GM21717 (cell line): ENCODE results near the gene CASKIN1.

ENCODE experiments used
- ATAC-seq: cut with Tn5 transposase; IDR thresholded peaks from one replicate; pipeline ENCODE4 v1.9.1; 2021; ENCODE audit warnings: mild to moderate bottlenecking, moderate library complexity; ENCODE audit not compliant: unreplicated experiment

The CASKIN1 gene

DNA sequence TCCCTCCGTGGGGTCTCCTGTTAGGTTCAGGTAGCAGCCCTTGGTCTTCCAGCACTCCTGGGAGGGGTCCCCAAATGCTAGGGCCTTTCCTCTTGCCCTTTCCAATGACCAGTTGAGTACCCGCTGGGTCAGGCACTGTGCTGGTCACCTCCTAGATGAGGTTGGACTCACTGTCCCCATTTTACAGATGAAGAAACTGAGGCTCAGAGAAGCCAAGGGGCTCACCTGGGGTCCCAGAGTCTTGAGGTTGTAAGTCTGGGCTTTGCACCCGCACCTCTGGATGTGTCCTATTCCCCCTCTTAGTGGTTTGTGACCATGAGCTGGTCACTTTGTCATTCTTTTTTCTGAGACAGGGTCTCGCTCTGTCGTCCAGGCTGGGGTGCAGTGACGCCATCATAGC lies 1.4 kb upstream of the CASKIN1 start:
- no peak for ATAC-seq

DNA sequence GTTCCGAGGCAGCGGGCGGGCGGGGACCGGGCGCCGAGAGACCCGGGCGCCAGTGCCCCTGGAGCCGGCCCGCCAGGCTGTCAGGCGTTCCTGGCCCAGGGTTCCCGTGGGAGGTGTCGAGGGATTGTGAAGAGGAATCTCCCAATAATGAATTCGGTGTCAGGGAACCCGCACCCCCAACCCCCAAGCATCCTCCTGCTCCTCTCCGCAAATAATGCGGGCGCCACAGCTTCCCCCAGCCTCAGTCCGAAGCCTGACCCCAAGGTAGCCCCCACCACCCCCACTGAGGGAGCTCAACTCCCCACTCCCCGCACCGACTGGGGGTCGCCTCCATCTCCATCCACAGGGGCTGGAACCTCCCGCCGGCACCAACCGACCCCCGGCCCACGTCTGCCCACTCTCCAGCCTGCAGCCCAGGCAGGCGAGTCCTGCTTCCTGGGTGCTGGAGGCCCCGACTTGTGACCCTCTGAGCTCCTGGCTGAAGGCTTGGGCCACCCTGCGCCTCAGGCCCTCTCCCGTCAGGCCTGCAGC lies 641 bp upstream of the CASKIN1 start:
- no peak for ATAC-seq

GRCh38 chr16:2195322-2196161 lies 863 bp downstream of the CASKIN1 start:
- no peak for ATAC-seq

GRCh38 chr16:2194852-2195321 lies 1.5 kb downstream of the CASKIN1 start:
- no peak for ATAC-seq

DNA sequence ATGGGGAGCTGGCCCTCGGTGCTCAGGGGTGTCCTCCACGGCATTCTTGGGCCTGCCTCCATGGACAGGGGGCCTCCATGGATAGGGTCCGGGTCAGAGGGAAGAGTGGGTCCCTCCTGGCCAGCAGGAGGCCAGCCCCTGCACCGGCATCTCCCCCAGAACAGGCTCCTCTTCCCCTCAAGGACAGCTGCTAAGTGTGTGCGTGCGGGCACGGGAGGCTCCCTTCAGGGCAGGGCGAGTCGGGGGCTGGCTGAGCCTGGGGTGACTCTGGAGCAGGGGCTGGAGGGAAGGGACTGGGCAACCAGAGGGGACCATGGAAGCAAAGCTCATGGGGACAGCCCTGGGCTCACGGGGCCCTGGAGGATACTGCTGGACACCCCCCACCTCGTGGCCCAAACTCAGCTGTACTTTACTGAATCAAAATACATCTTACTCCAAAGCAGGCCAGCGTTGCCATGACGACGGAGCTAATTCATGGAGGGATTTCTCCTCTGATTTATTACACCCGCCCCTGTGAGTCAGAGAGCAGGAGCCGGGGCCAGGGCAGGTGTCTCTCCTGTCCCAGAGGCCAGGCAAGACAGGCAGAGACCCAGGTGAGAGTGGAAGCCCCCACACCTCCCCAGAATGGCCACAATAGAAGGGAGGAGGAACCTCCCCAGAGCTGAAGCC lies 2.1 kb downstream of the CASKIN1 start:
- no peak for ATAC-seq

DNA sequence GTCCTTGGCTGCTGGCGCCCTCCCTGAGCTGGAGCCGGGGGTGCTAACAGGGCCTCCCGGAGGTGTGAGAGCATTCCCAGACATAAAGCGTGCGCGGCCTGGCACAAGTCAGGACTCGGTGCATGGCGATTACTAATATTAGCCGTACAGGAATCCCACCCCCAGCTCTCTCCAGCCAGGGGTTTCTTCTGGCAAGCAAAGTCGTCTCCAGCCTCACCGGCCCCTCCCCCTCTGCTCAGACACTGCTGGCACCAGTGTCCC lies 5.0 kb downstream of the CASKIN1 start:
- no peak for ATAC-seq

- no peak for ATAC-seq
Measured at GRCh38 chr16:2190659-2191445, 5.6 kb downstream of the CASKIN1 start.

GRCh38 chr16:2190002-2190658 lies 6.3 kb downstream of the CASKIN1 start:
- ATAC-seq: no peak

GRCh38 chr16:2189252-2189893 lies 7.0 kb downstream of the CASKIN1 start:
- no peak for ATAC-seq

GRCh38 chr16:2188395-2188794 lies 8.0 kb downstream of the CASKIN1 start:
- ATAC-seq: no peak

GRCh38 chr16:2187212-2187611 lies 9.2 kb downstream of the CASKIN1 start:
- no peak for ATAC-seq

DNA sequence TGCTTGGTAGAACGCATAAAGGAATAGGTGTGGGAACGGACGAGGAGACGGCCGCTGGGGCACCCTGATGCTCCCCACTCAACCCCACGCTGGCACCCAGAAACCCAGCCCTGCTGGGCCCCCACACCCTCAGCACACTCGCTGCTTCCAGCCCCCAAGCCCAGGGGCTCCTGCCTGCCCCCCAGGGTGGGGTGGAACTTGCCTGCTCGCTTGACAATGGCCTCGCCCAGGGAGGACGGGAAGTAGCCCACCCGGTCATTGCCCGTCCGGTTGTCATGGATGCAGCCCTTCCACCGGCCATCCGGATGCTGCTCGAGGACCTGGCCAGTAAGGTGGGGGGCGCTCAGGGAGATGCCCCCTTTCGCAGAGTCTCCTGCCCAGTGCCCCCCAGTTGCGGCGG lies 9.9 kb downstream of the CASKIN1 start:
- no peak for ATAC-seq

- ATAC-seq: no peak
Measured at GRCh38 chr16:2186064-2186463, 10.3 kb downstream of the CASKIN1 start.

DNA sequence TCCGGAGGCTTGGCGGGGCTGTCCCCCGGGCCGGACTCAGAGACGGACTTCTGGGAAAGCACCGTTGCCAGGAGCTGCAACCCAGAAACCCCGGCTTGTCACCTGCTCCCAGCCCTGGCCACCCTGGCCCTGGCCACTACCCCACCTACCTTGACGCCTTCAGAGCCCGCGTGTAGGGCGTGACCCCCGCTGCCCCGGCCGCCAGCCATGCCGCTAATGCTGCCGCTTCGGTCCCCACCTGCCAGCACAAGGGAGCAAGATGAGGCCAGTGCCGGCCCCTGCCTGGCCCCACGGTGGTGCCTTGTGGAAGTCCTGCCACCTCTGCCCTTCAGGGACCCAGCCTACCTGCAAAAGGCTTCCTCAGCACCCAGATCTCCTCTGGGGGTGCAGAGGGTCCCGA lies 11.4 kb downstream of the CASKIN1 start:
- ATAC-seq: no peak

DNA sequence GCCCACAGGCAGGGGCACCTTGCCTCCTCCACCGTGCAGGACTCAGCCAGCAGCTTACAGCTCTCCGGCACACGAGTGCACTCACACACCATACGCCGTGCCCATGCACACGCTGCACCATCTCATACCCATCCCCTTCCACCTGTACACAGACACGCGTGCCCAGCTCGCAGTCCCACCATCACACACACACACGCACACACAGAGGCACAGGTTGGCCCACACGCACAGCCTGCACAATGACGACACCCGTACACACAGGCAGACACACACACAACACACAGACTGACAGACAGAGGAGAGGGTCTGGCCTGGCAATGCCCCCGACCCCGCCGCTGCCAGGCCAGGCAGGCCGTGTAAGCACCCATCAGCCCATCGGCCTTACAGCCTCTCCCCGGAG lies 12.1 kb downstream of the CASKIN1 start:
- ATAC-seq: no peak

- ATAC-seq: no peak
Measured at GRCh38 chr16:2183671-2184070, 12.7 kb downstream of the CASKIN1 start.

DNA sequence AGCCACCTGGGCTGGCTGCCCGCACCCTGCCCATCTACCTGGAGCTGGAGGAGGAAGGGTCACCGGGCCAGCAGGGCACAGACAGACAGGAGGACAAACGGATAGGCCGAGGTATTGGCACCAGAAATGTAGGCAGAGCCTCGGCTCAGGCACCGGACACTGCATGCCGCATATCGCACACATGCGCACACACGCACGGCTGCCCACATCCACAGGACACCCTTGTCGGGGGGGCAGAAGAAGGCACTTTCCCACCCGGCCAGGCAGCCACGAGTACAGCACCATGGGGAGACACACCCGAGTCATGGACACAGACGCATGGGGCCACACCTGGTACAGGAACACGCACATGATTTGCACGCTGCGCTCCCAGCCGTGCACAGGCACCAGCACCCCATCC lies 14.5 kb downstream of the CASKIN1 start:
- ATAC-seq: no peak

GRCh38 chr16:2180962-2181923 lies 15.2 kb downstream of the CASKIN1 start:
- ATAC-seq: no peak

DNA sequence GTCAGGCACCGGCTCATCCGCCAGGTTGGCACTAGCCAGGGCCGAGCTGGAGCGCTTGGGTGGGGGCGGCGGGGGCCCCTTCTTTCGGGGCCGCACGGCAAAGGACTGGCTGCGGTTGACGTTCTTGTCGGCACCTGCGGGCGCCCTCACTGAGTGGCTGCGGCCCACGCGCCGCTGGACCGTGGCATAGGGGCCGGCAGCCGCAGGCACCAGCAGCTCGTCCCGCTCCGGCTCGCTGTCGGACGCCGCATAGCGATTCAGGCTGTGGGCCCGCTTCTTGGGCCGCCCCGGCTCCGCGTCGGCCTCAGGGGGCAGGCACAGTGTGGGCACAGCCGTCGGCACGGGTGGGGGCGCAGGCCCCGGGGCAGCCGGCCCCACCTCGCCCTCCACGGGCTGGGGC lies 15.9 kb downstream of the CASKIN1 start:
- no peak for ATAC-seq
